Measurements from ENCODE around the gene COBL.

Gene COBL

GRCh38 chr7:51306761-51307160 lies 9.8 kb downstream of the COBL start:
- DNase-seq (ENCODE audit: low spot score) (no peak), FAIRE-seq (no peak)

- FAIRE-seq (no peak), DNase-seq (ENCODE audit: low spot score) (no peak)
Observed at GRCh38 chr7:51304729-51305128, 11.9 kb downstream of the COBL start.

- no peak for DNase-seq (ENCODE audit: low spot score)
- FAIRE-seq, result no peak
Observed at GRCh38 chr7:51303142-51303525, 13.5 kb downstream of the COBL start.

GRCh38 chr7:51301806-51302205 lies 14.8 kb downstream of the COBL start:
- DNase-seq (ENCODE audit: low spot score) (no peak), FAIRE-seq (no peak)

GRCh38 chr7:51300762-51301674 lies 15.6 kb downstream of the COBL start:
- FAIRE-seq (no peak), DNase-seq (ENCODE audit: low spot score) (no peak)

- DNase-seq (ENCODE audit: low spot score) (no peak), FAIRE-seq (no peak)
Observed at GRCh38 chr7:51299391-51300133, 17.0 kb downstream of the COBL start.

GRCh38 chr7:51298912-51299311 lies 17.7 kb downstream of the COBL start:
- DNase-seq (ENCODE audit: low spot score), result no peak
- FAIRE-seq, result no peak

- FAIRE-seq, result no peak
- no peak for DNase-seq (ENCODE audit: low spot score)
Observed at GRCh38 chr7:51297986-51298385, 18.6 kb downstream of the COBL start.

- FAIRE-seq, result no peak
- no peak for DNase-seq (ENCODE audit: low spot score)
Observed at GRCh38 chr7:51295440-51296245, 21.0 kb downstream of the COBL start.

- no peak for FAIRE-seq
- DNase-seq (ENCODE audit: low spot score), result no peak
Observed at GRCh38 chr7:51292596-51292995, 24.0 kb downstream of the COBL start.

GRCh38 chr7:51290702-51291540 lies 25.7 kb downstream of the COBL start:
- FAIRE-seq, result no peak
- no peak for DNase-seq (ENCODE audit: low spot score)

- FAIRE-seq (no peak), DNase-seq (ENCODE audit: low spot score) (no peak)
Observed at GRCh38 chr7:51290304-51290637, 26.3 kb downstream of the COBL start.

GRCh38 chr7:51289623-51290303 lies 26.8 kb downstream of the COBL start:
- DNase-seq (ENCODE audit: low spot score) (no peak), FAIRE-seq (no peak)

GRCh38 chr7:51288896-51289622 lies 27.6 kb downstream of the COBL start:
- no peak for FAIRE-seq
- no peak for DNase-seq (ENCODE audit: low spot score)

GRCh38 chr7:51286401-51286800 lies 30.2 kb downstream of the COBL start:
- DNase-seq (ENCODE audit: low spot score) (no peak), FAIRE-seq (no peak)

GRCh38 chr7:51280156-51280555 lies 36.5 kb downstream of the COBL start:
- no peak for DNase-seq (ENCODE audit: low spot score)
- FAIRE-seq, result no peak

- DNase-seq (ENCODE audit: low spot score) (no peak), FAIRE-seq (no peak)
Observed at GRCh38 chr7:51279391-51280023, 37.1 kb downstream of the COBL start.

- DNase-seq (ENCODE audit: low spot score), result no peak
- no peak for FAIRE-seq
Observed at GRCh38 chr7:51278797-51279196, 37.8 kb downstream of the COBL start.

- FAIRE-seq, result no peak
Observed at GRCh38 chr7:51276967-51277366, 39.6 kb downstream of the COBL start.

More at GRCh38 chr7:51276967-51277366, 39.6 kb downstream of the COBL start:
- DNase-seq (ENCODE audit: low spot score), result no peak
